Measurements from ENCODE around the gene MUC6.

Gene MUC6

DNA sequence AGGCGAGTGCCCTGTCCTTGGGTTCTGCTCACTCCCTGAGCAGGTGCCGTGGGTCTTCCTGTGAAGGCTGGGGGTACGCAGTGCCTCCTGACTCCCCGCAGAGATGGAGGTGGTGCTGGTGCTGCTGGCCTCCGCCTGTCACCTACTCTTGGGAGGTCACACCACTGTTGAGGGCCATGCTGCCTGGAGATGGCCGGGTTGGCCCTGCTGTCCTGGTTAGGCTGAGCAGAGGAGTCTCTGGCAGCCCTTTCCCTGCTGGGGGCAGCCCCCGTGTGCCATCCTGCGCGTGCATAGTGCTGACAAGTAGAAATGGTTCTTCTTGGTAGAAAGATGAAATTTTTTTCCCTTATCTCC is 49.6 kb downstream of the MUC6 start:
- H3K36me3 ChIP-seq (ENCODE audit: control insufficient read depth, insufficient read depth, low read length), result peaks cover 26% of the 10 kb centered on the region

DNA sequence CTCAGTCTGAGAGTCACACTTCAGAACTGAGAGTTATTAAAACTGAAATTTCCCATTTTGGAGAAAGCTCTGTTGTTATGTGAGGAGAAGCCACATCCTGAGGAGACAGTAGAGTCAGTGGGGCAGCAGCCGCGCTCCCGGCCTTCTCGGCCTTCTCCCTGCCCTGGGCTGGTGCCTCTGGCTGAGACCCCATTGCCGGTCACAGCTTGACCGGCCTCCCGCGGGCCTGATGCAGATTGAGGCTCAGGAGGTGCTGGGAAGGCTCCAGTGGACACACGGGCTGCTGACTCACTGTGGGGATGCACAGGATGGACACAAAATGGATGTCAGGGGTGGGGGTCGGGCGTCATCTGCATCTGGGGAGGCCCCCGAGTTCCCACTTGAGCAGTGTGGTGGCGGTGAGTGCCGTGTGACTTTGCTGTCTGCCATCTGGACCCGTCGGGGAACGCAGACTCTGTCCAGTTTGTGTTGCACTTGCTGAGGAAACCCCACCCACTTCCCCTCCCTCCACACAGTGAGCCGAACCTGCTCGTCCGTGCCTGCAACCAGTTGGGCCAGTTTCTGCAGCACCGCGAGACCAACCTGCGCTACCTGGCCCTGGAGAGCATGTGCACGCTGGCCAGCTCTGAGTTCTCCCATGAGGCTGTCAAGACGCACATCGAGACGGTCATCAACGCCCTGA is 50.1 kb downstream of the MUC6 start:
- Histone ChIP-seq H3K36me3 (ENCODE audit: control insufficient read depth, insufficient read depth, low read length) (peaks cover 29% of the 10 kb centered on the region), H3K27me3 (replicated peaks; ENCODE audit: control insufficient read depth, insufficient read depth, low read length) (no peaks in the 10 kb centered on the region), H3K4me3 (replicated peaks; ENCODE audit: low read depth, low read length) (no peak overlapping the region)
- TF ChIP-seq, protein P1, sequence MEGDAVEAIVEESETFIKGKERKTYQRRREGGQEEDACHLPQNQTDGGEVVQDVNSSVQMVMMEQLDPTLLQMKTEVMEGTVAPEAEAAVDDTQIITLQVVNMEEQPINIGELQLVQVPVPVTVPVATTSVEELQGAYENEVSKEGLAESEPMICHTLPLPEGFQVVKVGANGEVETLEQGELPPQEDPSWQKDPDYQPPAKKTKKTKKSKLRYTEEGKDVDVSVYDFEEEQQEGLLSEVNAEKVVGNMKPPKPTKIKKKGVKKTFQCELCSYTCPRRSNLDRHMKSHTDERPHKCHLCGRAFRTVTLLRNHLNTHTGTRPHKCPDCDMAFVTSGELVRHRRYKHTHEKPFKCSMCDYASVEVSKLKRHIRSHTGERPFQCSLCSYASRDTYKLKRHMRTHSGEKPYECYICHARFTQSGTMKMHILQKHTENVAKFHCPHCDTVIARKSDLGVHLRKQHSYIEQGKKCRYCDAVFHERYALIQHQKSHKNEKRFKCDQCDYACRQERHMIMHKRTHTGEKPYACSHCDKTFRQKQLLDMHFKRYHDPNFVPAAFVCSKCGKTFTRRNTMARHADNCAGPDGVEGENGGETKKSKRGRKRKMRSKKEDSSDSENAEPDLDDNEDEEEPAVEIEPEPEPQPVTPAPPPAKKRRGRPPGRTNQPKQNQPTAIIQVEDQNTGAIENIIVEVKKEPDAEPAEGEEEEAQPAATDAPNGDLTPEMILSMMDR (IDR thresholded peaks at IDR 0.05; ENCODE audit: insufficient read depth, low read length, poor library complexity, severe bottlenecking), result no peak
- DNase-seq (ENCODE audit: extremely low read depth, insufficient read length), result no peak

More for the DNA sequence above, 49.6 kb downstream of the MUC6 start:
- TF ChIP-seq, protein P1 (IDR thresholded peaks at IDR 0.05; ENCODE audit: insufficient read depth, low read length, poor library complexity, severe bottlenecking), result no peak
- H3K27me3 ChIP-seq (replicated peaks; ENCODE audit: control insufficient read depth, insufficient read depth, low read length), result no peaks in the 10 kb centered on the region
- DNase-seq (ENCODE audit: extremely low read depth, insufficient read length), result no peak
- H3K4me3 ChIP-seq (replicated peaks; ENCODE audit: low read depth, low read length), result no peak overlapping the region

GRCh38 chr11:985848-986247 is 50.7 kb downstream of the MUC6 start:
- Histone ChIP-seq H3K4me3 (replicated peaks; ENCODE audit: low read depth, low read length) (no peak overlapping the region), H3K36me3 (ENCODE audit: control insufficient read depth, insufficient read depth, low read length) (peaks cover 33% of the 10 kb centered on the region), H3K27me3 (replicated peaks; ENCODE audit: control insufficient read depth, insufficient read depth, low read length) (no peaks in the 10 kb centered on the region)
- TF ChIP-seq, protein P1 (IDR thresholded peaks at IDR 0.05; ENCODE audit: insufficient read depth, low read length, poor library complexity, severe bottlenecking), result no peak
- no peak for DNase-seq (ENCODE audit: extremely low read depth, insufficient read length)

GRCh38 chr11:985406-985805 is 51.1 kb downstream of the MUC6 start:
- peaks cover 34% of the 10 kb centered on the region for H3K36me3 ChIP-seq (ENCODE audit: control insufficient read depth, insufficient read depth, low read length)
- no peak overlapping the region for H3K4me3 ChIP-seq (replicated peaks; ENCODE audit: low read depth, low read length)
- TF ChIP-seq, protein P1 (IDR thresholded peaks at IDR 0.05; ENCODE audit: insufficient read depth, low read length, poor library complexity, severe bottlenecking), result no peak
- DNase-seq (ENCODE audit: extremely low read depth, insufficient read length), result no peak
- H3K27me3 ChIP-seq (replicated peaks; ENCODE audit: control insufficient read depth, insufficient read depth, low read length), result no peaks in the 10 kb centered on the region

GRCh38 chr11:984546-984945 is 52.0 kb downstream of the MUC6 start:
- Histone ChIP-seq H3K4me3 (replicated peaks; ENCODE audit: low read depth, low read length) (no peak overlapping the region), H3K27me3 (replicated peaks; ENCODE audit: control insufficient read depth, insufficient read depth, low read length) (no peaks in the 10 kb centered on the region), H3K36me3 (ENCODE audit: control insufficient read depth, insufficient read depth, low read length) (peaks cover 31% of the 10 kb centered on the region)
- TF ChIP-seq, protein P1 (IDR thresholded peaks at IDR 0.05; ENCODE audit: insufficient read depth, low read length, poor library complexity, severe bottlenecking), result no peak
- no peak for DNase-seq (ENCODE audit: extremely low read depth, insufficient read length)

GRCh38 chr11:981764-982163 is 54.8 kb downstream of the MUC6 start:
- Histone ChIP-seq H3K4me3 (replicated peaks; ENCODE audit: low read depth, low read length) (no peak overlapping the region), H3K36me3 (ENCODE audit: control insufficient read depth, insufficient read depth, low read length) (peaks cover 25% of the 10 kb centered on the region), H3K27me3 (replicated peaks; ENCODE audit: control insufficient read depth, insufficient read depth, low read length) (no peaks in the 10 kb centered on the region)
- DNase-seq (ENCODE audit: extremely low read depth, insufficient read length), result no peak
- TF ChIP-seq, protein P1 (IDR thresholded peaks at IDR 0.05; ENCODE audit: insufficient read depth, low read length, poor library complexity, severe bottlenecking), result no peak

Data from GM06990 (cell line).